Measurements from ENCODE around the gene TCP1.
"Not testable (repeated sequence)": the region's sequence is repeated elsewhere in the genome, so short reads cannot be mapped to it uniquely, and the experiment has no call there.

Gene TCP1

GRCh38 chr6:159832946-159833345 lies 43.5 kb upstream of the TCP1 start:
- H3K4me3 ChIP-seq (ENCODE audit: low read depth, low read length): no peak overlapping the region
- no peak for TF ChIP-seq CTCF (IDR thresholded peaks at IDR 0.05; ENCODE audit: low read depth, low read length)

DNA sequence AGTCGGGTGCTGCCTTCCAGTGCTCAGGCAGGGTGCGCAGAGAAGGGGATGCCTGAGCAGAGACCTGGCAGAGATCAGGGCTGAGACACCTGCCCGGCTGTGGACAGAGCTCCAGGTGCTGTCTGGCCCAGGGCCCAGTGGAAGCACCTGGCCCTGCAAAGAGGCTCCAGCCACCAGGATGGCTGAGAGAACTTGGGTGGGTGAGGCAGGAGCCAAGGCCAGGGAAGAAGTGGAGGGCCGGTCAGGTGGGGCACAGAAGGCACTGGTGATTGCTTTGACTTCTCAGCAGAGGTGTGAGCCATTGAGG lies 41.9 kb upstream of the TCP1 start:
- no peak for TF ChIP-seq CTCF (IDR thresholded peaks at IDR 0.05; ENCODE audit: low read depth, low read length)
- H3K4me3 ChIP-seq (ENCODE audit: low read depth, low read length): no peak overlapping the region

DNA sequence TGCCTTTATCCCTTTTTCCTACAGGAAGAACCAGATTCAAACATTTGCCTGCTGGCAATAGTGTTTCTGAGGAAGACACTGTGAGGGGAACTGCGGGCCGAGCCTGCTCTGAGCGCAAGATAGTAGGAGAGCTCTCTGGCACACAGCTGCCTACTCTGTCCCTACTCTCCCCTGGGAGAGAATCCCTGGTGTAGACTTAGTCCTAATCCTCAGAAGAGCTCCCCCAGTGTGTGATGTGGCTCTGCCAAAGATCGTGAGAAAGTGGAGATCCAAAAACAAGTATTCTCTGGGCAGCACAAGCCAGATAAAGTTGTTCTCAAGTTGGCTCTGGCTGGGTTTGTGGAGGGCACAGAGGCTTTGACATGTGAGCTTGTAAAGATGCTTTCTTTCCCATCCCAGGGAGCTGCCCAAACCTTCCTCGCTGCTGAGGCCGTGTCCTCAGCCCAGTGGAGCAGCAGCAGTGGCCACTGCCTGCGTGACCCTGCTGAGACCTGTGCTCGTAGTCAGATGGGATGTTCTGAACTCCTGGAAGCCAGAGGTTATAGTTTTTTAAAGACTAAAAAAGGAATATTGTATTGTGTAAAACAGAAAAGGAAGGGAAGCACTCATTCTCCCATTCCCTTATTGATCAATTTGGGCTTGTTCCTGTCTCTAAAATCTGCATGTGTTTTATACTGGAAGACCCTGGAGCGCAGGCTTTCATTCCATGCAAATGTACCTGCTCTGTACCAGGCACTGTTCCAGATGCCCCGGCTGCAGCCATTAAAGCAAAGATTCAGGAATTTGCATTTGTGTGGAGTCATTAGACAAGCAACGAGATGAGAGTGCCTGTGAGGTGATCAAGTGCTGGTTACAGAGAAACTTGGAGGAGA lies 41.3 kb upstream of the TCP1 start:
- TF ChIP-seq CTCF (IDR thresholded peaks at IDR 0.05; ENCODE audit: low read depth, low read length): no peak
- H3K4me3 ChIP-seq (ENCODE audit: low read depth, low read length): no peak overlapping the region

- no peak for TF ChIP-seq CTCF (IDR thresholded peaks at IDR 0.05; ENCODE audit: low read depth, low read length)
Measured at GRCh38 chr6:159829526-159829925, 40.1 kb upstream of the TCP1 start.

GRCh38 chr6:159828074-159828473 lies 38.7 kb upstream of the TCP1 start:
- no peak for TF ChIP-seq CTCF (IDR thresholded peaks at IDR 0.05; ENCODE audit: low read depth, low read length)
- no peak overlapping the region for H3K4me3 ChIP-seq (ENCODE audit: low read depth, low read length)

More at GRCh38 chr6:159829526-159829925, 40.1 kb upstream of the TCP1 start:
- no peak overlapping the region for H3K4me3 ChIP-seq (ENCODE audit: low read depth, low read length)

- H3K4me3 ChIP-seq (ENCODE audit: low read depth, low read length): no peak overlapping the region
- no peak for TF ChIP-seq CTCF (IDR thresholded peaks at IDR 0.05; ENCODE audit: low read depth, low read length)
Measured at GRCh38 chr6:159826968-159827647, 37.7 kb upstream of the TCP1 start.

DNA sequence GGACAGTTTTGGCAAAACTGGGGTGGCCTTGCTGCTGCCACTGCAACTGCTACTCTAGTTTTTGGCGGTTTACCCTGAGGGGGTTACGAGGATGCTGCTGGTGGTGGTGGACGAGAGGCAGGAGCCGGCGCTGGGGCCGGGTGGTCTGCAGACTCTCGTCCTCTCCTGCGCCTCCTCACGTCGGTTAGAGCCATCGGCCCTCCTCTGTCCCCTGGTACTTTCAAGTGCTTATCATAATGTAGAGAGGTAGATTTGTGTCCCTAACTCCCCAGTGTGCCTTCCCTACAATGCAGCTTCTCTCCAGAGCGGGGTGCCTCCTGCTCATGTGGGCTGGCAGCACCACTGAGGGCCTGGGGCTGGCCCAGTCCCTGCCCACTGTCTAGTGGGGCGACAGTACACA lies 36.6 kb upstream of the TCP1 start:
- no peak overlapping the region for H3K4me3 ChIP-seq (ENCODE audit: low read depth, low read length)
- no peak for TF ChIP-seq CTCF (IDR thresholded peaks at IDR 0.05; ENCODE audit: low read depth, low read length)

GRCh38 chr6:159824690-159825089 lies 35.3 kb upstream of the TCP1 start:
- not testable (repeated sequence) for H3K4me3 ChIP-seq (ENCODE audit: low read depth, low read length)

Data from WI38 (cell line).